NB4 (cell line): ENCODE results near the gene OR2Z1.

ENCODE experiments used
- DNase-seq: peaks from one replicate; pipeline ENCODE4 v3.0.0; 2010; ENCODE audit warnings: low read depth
- H3K4me3 ChIP-seq: one replicate; pipeline ENCODE4 v1.5.1; 2011; ENCODE audit warnings: mild to moderate bottlenecking, low read depth, low read length, moderate library complexity
- CTCF ChIP-seq: IDR thresholded peaks from one replicate; pipeline ENCODE4 v1.5.1; 2012; ENCODE audit warnings: low read depth, low read length
- MYC ChIP-seq: IDR thresholded peaks from 2 replicates; pipeline ENCODE4 v1.6.1; 2011; ENCODE audit warnings: low read depth, low read length
- POLR2A ChIP-seq: IDR thresholded peaks from 2 replicates; pipeline ENCODE4 v1.6.1; 2011; ENCODE audit warnings: mild to moderate bottlenecking; ENCODE audit not compliant: insufficient read length; ENCODE audit errors: extremely low read depth
- TF ChIP-seq, protein P1 (sequence below): IDR thresholded peaks from 2 replicates; pipeline ENCODE4 v1.6.1; 2011; ENCODE audit warnings: low read depth, low read length

The OR2Z1 gene

DNA sequence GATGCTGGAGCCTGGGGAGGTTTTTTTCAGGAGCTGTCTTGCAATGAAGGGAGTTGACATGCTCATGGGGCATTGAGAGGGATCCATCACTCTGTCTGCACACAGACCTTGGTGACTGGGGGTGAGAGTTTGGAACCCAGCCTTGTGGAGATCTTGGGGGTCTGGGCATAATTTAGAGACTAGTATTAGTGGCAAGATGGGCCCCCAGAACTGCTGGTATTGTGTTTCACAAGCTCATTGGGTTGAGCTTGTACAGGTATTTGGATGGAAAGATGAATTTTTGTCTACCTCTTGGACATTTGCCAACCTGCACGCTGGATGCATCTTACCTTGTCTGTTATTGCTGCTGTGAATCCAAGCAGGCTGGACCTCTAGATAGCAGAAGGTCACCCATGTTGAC is at the start of gene OR2Z1:
Gene OR2Z1, plus strand, starts transcription at position 301 of the 400 bp plus-strand sequence. CDS start 9,395 bp downstream, outside the sequence.
- no peak within 1 kb of the TSS for H3K4me3 ChIP-seq
- no peak for DNase-seq
- TF ChIP-seq POLR2A, result no peak
- TF ChIP-seq, protein P1, sequence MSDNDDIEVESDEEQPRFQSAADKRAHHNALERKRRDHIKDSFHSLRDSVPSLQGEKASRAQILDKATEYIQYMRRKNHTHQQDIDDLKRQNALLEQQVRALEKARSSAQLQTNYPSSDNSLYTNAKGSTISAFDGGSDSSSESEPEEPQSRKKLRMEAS, result no peak
- no peak for TF ChIP-seq CTCF
- TF ChIP-seq MYC, result no peak

GRCh38 chr19:8673276-8673891 is 48.0 kb upstream of the OR2Z1 start:
- no peak for DNase-seq
- no peak overlapping the region for H3K4me3 ChIP-seq
- TF ChIP-seq POLR2A (no peak), MYC (no peak), CTCF (no peak)
- TF ChIP-seq, protein P1, result no peak

DNA sequence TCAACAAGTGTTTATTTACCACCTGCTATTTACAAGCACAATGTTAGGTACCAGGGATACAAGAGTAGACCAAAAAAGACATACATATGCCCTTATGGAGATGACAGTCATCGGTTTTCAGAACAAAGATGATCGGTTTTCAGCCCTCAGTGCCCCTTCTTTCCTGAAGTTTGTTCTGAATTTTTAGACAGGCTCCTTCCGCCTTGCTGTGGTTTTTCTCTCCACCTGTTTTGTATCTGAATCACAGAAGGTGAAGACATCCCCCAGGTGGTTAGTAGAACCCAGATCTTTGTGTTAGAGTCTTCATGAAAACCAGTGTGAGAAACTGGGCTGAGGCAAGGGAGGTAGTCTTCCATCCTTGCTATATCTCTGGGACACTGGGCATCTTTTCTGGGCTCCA is 46.4 kb upstream of the OR2Z1 start:
- no peak for DNase-seq
- TF ChIP-seq CTCF (no peak), MYC (no peak)

DNA sequence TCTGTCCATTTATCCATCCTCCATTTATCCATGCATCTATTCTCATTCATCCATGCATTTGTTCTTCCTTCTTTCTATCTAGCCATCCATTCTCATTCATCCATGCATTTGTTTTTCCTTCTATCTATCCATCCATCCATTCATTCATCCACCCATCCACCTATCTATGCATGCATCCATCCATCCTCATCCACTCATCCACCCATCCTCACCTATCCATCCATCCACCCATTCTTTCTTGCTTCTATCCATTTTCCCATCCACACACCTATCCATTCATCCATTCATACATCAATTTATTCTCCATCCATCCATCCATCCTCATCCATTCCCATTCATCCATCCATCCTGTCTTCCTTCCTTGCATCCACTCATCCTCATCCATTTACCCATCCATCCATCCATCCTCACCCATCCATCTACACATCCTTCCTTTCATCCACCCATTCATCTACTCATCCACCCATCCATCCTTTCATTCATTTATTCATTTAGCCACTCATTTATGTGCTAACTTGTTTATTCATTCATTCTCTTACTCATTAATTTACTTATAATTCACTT is 43.1 kb upstream of the OR2Z1 start:
- H3K4me3 ChIP-seq, result no peak overlapping the region
- TF ChIP-seq POLR2A (no peak), CTCF (no peak), MYC (no peak)
- TF ChIP-seq, protein P1, result no peak
- DNase-seq, result no peak

More for the DNA sequence above, 46.4 kb upstream of the OR2Z1 start:
- no peak overlapping the region for H3K4me3 ChIP-seq

DNA sequence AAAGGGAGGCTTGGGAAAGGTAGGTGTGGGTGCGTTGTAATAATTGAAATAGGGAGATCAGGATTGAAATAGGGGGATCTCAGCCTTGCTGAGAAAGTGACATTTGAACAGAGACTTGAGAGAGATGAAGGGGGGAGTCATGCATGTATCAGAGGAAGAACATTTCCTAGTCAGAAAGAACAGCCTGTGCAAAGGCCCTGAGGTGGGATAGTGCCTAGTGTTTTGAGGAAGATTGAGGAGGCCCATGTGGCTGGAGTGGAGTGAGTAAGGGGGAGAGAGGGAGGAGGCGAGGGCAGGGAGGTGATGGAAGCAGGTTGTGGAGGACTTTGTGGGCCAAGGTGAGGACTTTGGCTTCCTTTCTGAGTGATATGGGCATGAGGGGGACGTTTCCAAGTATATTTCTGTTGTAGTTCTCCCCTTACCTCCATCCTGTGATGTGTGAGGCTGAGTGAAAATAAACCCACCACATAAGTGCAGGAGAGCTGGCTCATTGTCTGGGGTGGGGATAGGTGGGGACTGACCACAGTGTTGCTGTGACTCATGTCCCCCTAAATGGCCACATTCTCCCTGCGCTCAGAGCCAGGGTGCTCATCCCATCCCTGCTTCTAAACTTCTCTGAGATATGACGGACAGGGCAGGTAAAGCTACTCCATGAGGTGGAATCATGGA is 40.6 kb upstream of the OR2Z1 start:
- TF ChIP-seq POLR2A (no peak), MYC (0 out of 2 replicates have a peak, but pooled peaks have one; percentile 21), CTCF (no peak)
- TF ChIP-seq, protein P1, result no peak

More for the DNA sequence above, 40.6 kb upstream of the OR2Z1 start:
- H3K4me3 ChIP-seq, result no peak overlapping the region
- DNase-seq, result peak; percentile 81
